Lung (tissue), 12 donors: ENCODE results near the gene SEC61B. TPM values are rescaled to one million over a fixed set of nuclear protein-coding genes. Genes with fewer than 3 reads are reported as not detected.

Source experiments
- ATAC-seq: fragments of 200-7000 bp; cut with Tn5 transposase; one replicate; pipeline ENCODE4 v1.9.1; 2020; ENCODE audit warnings: moderate number of reproducible peaks; ENCODE audit not compliant: insufficient read depth, low FRiP score
- DNase-seq, 3 donors: peaks; one replicate each; pipeline ENCODE4 v3.0.0-alpha.2; 2013 to 2017
- H3K27ac ChIP-seq, 2 donors: one replicate each; pipeline ENCODE4 v1.5.1; 2013; ENCODE audit warnings: mild to moderate bottlenecking in 2 of 2, moderate library complexity in 2 of 2, control low read depth in 1 of 2, inconsistent platforms in 1 of 2, low read depth in 1 of 2, low read length in 1 of 2
- H3K27me3 ChIP-seq, 3 donors: one replicate each; pipeline ENCODE4 v1.5.1; 2013; ENCODE audit warnings: low read length in 2 of 3; ENCODE audit not compliant: control insufficient read depth in 3 of 3, insufficient read depth in 3 of 3
- H3K36me3 ChIP-seq, 4 donors: one replicate each; pipeline ENCODE4 v1.5.1; 2013; ENCODE audit warnings: low read length in 4 of 4, mild to moderate bottlenecking in 1 of 4, moderate library complexity in 1 of 4; ENCODE audit not compliant: control insufficient read depth in 4 of 4, insufficient read depth in 4 of 4
- H3K4me1 ChIP-seq, 5 donors: one replicate each; pipeline ENCODE4 v1.5.1; 2013; ENCODE audit warnings: low read length in 5 of 5, mild to moderate bottlenecking in 2 of 5, moderate library complexity in 1 of 5; ENCODE audit not compliant: control insufficient read depth in 5 of 5, insufficient read depth in 5 of 5
- H3K4me3 ChIP-seq: one replicate; pipeline ENCODE4 v1.5.1; 2013; ENCODE audit warnings: mild to moderate bottlenecking, control low read depth, moderate library complexity
- H3K9ac ChIP-seq, 2 donors: one replicate each; pipeline ENCODE4 v1.5.1; 2013; ENCODE audit warnings: low read length in 2 of 2, control low read depth in 1 of 2; ENCODE audit not compliant: insufficient read depth in 1 of 2
- H3K9me3 ChIP-seq, 4 donors: one replicate each; pipeline ENCODE4 v1.5.1; 2013; ENCODE audit warnings: low read length in 3 of 4, mild to moderate bottlenecking in 1 of 4, moderate library complexity in 1 of 4; ENCODE audit not compliant: control insufficient read depth in 4 of 4, insufficient read depth in 3 of 4
- CTCF ChIP-seq: IDR thresholded peaks from 2 replicates; pipeline ENCODE4 v1.5.1; 2012; ENCODE audit warnings: mild to moderate bottlenecking; ENCODE audit errors: control extremely low read depth, extremely low read depth
- WGBS, 2 donors: extraction: QIAGEN DNeasy Blood & Tissue Kit; methylation state at CpG; one replicate each; pipeline ENCODE4 v1.1.7; 2013; 5-methylcytosine and 5-hydroxymethylcytosine counted together
- polyA plus RNA-seq, 2 donors: library from polyadenylated mRNA; stranded (reverse); fragments of 200-250 nt; gene quantifications; one replicate each; pipeline ENCODE4 v1.2.1, GENCODE V29; 2013
- total RNA-seq, 2 donors: library from RNA; depleted of rRNA in 1 of 2; stranded (reverse); fragments of >200 nt in 1 of 2; gene quantifications; one replicate each; pipeline ENCODE4 v1.2.1, GENCODE V29; 2014 to 2021
- donor health status: control.
- donor health status: control.
- donor health status: Bipolar disorder and iron deficiency.
- donor health status: healthy.
- donor health status: DM: yes; HTN: yes; CAD: no.

The SEC61B gene
- total and polyA plus RNA-seq, 4 donors = 35.9 to 516 (median 267) TPM

GRCh38 chr9:99249619-99250018, 27.5 kb downstream of the SEC61B start:
- no peak for DNase-seq
- Histone ChIP-seq H3K9me3 (no peaks in the 10 kb centered on the region), H3K27ac (no peak overlapping the region), H3K4me3 (no peak overlapping the region), H3K9ac (no peak overlapping the region), H3K27me3 (no peaks in the 10 kb centered on the region), H3K36me3 (peaks cover 0 to 1% (median 0%) of the 10 kb centered on the region in 4 donors), H3K4me1 (no peaks in the 10 kb centered on the region)
- no peak for TF ChIP-seq CTCF
- no peak for ATAC-seq

DNA sequence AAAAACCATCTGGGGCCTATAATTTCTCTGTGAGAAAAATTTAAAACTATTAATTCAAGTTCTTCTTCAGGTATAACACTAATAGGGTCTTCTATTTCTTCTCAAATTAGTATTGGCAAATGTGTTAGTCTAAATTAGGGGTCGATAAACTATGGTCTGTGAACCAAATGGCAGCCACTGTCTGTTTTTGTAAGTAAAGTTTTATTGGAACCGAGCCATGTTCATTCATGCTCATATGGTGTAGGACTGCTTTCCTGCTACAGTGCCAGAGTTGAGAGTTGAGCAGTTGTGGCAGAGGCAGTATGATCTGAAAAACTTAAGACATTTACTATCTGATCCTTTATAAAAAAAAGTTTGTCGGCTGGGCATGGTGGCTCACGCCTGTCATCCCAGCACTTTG, 29.1 kb downstream of the SEC61B start:
- WGBS, 2 donors = 95 to 96% methylated on average over 4 of the region's 4 CpGs

GRCh38 chr9:99253134-99253533, 31.1 kb downstream of the SEC61B start:
- TF ChIP-seq CTCF = no peak
- WGBS, 2 donors = 97 to 100% methylated on average over 2 of the region's 2 CpGs
- no peak for ATAC-seq
- Histone ChIP-seq H3K9ac (no peak overlapping the region), H3K27ac (no peak overlapping the region), H3K4me1 (peaks cover 0 to 3% (median 0%) of the 10 kb centered on the region in 5 donors), H3K27me3 (no peaks in the 10 kb centered on the region), H3K9me3 (no peaks in the 10 kb centered on the region), H3K36me3 (no peaks in the 10 kb centered on the region), H3K4me3 (no peak overlapping the region)
- no peak for DNase-seq

More for the DNA sequence above, 29.1 kb downstream of the SEC61B start:
- no peaks in the 10 kb centered on the region for H3K27me3 ChIP-seq
- H3K36me3 ChIP-seq = peaks cover 0 to 1% (median 0%) of the 10 kb centered on the region in 4 donors
- H3K4me1 ChIP-seq = no peaks in the 10 kb centered on the region
- ATAC-seq = no peak
- no peak overlapping the region for H3K27ac ChIP-seq
- no peak for DNase-seq
- H3K4me3 ChIP-seq = no peak overlapping the region
- no peaks in the 10 kb centered on the region for H3K9me3 ChIP-seq
- no peak for TF ChIP-seq CTCF
- no peak overlapping the region for H3K9ac ChIP-seq

DNA sequence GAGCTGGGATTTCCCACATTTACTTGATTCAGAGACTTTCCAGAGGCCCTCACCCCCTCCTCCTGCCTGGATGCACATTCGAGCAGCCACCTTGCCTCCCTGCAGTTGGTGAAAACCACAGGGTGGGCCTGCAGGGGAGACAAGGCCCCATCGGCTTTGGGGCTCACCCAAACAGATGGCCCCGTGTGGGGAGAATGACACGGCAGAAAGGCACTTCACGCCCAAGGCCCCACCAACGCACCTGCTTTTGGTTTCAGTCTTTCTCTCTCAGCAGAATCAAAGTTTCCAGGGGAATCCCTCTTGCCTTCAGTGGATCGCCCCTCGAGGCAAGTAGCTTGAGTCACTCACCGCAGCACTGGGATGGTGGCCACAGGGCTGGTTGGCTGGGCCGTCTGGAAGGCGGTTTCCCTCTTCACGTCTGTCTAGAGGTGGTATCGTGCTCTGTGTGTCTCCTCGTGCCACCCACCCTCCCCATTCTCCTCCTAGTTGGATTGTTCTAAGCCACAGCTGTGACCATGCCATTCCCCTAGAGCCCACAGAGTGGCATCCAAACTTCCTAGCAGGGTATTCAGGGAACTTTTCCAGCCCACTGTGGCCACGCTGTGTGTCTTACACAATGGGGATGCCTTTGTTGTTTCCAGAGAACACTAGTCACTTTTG, 31.8 kb downstream of the SEC61B start:
- no peaks in the 10 kb centered on the region for H3K9me3 ChIP-seq
- H3K9ac ChIP-seq = no peak overlapping the region
- DNase-seq (no peak), ATAC-seq (no peak)
- TF ChIP-seq CTCF = no peak
- no peaks in the 10 kb centered on the region for H3K36me3 ChIP-seq
- no peak overlapping the region for H3K27ac ChIP-seq
- peaks cover 0 to 7% (median 0%) of the 10 kb centered on the region in 5 donors for H3K4me1 ChIP-seq
- no peak overlapping the region for H3K4me3 ChIP-seq
- WGBS, 2 donors = 47 to 70% methylated on average over 15 of the region's 15 CpGs
- H3K27me3 ChIP-seq = no peaks in the 10 kb centered on the region
